Measurements from ENCODE around the gene PSKH1. TPM values are rescaled to one million over a fixed set of nuclear protein-coding genes. Genes with fewer than 3 reads are reported as not detected.

The PSKH1 gene
- total RNA-seq, 4 donors from 2014 or later, result 16.1 to 24.6 (median 19.9) TPM

- no peak for ATAC-seq (ENCODE audit: low FRiP score)
- no peak for DNase-seq (ENCODE audit: low spot score)
- TF ChIP-seq CTCF (IDR thresholded peaks at IDR 0.05), result no peak
Observed at GRCh38 chr16:67944690-67945391, 51.8 kb downstream of the PSKH1 start.

GRCh38 chr16:67945392-67945933 lies 52.4 kb downstream of the PSKH1 start:
- TF ChIP-seq CTCF (IDR thresholded peaks at IDR 0.05), result no peak
- ATAC-seq (ENCODE audit: low FRiP score), result no peak
- DNase-seq (ENCODE audit: low spot score), result no peak

- DNase-seq (ENCODE audit: low spot score) (no peak), ATAC-seq (ENCODE audit: low FRiP score) (no peak)
- no peak for TF ChIP-seq CTCF (IDR thresholded peaks at IDR 0.05)
Observed at GRCh38 chr16:67946128-67946569, 53.1 kb downstream of the PSKH1 start.

GRCh38 chr16:67946966-67947558 lies 54.0 kb downstream of the PSKH1 start:
- DNase-seq (ENCODE audit: low spot score) (no peak), ATAC-seq (ENCODE audit: low FRiP score) (no peak)
- TF ChIP-seq CTCF (IDR thresholded peaks at IDR 0.05), result no peak

GRCh38 chr16:67948015-67948414 lies 55.0 kb downstream of the PSKH1 start:
- TF ChIP-seq CTCF (IDR thresholded peaks at IDR 0.05), result no peak
- ATAC-seq (ENCODE audit: low FRiP score) (no peak), DNase-seq (ENCODE audit: low spot score) (no peak)

GRCh38 chr16:67949645-67950044 lies 56.6 kb downstream of the PSKH1 start:
- no peak for DNase-seq (ENCODE audit: low spot score)
- no peak for TF ChIP-seq CTCF (IDR thresholded peaks at IDR 0.05)
- ATAC-seq (ENCODE audit: low FRiP score), result no peak

Data from omental fat pad (tissue), 4 donors.